ENCODE data around the gene PIP5K1B. TPM values are rescaled to one million over a fixed set of nuclear protein-coding genes. Genes with fewer than 3 reads are reported as not detected.

The PIP5K1B gene
- total and polyA plus RNA-seq, 2 donors (not counting 1 experiment from before 2014, with no cell fraction given), result under 0.01 to 0.03 TPM

DNA sequence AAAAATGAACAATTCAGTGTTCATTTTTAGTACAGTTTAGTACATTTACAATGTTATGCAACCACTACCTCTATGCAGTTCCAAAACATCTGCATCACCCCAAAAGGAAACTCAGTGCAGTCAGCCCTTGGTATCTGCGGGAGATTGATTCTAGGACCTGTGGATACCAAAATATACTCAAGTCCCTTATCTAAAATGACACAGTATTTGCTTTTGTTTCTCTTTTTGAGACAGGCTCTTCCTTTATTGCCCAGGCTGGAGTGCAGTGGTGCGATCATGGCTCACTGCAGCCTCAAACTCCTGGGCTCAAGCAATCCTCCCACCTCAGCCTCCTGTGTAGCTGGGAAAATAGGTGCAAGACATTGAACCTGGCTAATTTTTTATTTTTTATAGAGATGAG is 114.0 kb downstream of the PIP5K1B start:
- Histone ChIP-seq H3K79me2 (ENCODE audit: control insufficient read depth, insufficient read depth, low read length) (no peaks in the 10 kb centered on the region), H2AFZ (ENCODE audit: low read length) (no peak overlapping the region), H3K4me2 (ENCODE audit: extremely low read depth, insufficient read depth, low read length) (no peak overlapping the region), H3K4me1 (ENCODE audit: control insufficient read depth, extremely low read depth, insufficient read depth, low read length) (no peaks in the 10 kb centered on the region), H3K9ac (ENCODE audit: insufficient read depth, low read length) (no peak overlapping the region), H3K27me3 (ENCODE audit: control insufficient read depth, insufficient read depth, low read length) (no peaks in the 10 kb centered on the region), H3K27ac (ENCODE audit: insufficient read depth, low read length) (no peak overlapping the region), H3K4me3 (replicated peaks in 1 of 4; ENCODE audit: control extremely low read depth in 1 of 4, insufficient read depth in 1 of 4, low read depth in 3 of 4, low read length in 4 of 4) (no peak overlapping the region), H3K36me3 (ENCODE audit: control insufficient read depth, insufficient read depth, low read length) (no peaks in the 10 kb centered on the region), H3K9me3 (ENCODE audit: control insufficient read depth, insufficient read depth, low read depth, low read length) (no peaks in the 10 kb centered on the region), H4K20me1 (ENCODE audit: control insufficient read depth, extremely low read depth, insufficient read depth, low read length) (no peaks in the 10 kb centered on the region)
- DNase-seq (ENCODE audit: low read depth in 2 of 2), result no peak
- TF ChIP-seq, protein P1, sequence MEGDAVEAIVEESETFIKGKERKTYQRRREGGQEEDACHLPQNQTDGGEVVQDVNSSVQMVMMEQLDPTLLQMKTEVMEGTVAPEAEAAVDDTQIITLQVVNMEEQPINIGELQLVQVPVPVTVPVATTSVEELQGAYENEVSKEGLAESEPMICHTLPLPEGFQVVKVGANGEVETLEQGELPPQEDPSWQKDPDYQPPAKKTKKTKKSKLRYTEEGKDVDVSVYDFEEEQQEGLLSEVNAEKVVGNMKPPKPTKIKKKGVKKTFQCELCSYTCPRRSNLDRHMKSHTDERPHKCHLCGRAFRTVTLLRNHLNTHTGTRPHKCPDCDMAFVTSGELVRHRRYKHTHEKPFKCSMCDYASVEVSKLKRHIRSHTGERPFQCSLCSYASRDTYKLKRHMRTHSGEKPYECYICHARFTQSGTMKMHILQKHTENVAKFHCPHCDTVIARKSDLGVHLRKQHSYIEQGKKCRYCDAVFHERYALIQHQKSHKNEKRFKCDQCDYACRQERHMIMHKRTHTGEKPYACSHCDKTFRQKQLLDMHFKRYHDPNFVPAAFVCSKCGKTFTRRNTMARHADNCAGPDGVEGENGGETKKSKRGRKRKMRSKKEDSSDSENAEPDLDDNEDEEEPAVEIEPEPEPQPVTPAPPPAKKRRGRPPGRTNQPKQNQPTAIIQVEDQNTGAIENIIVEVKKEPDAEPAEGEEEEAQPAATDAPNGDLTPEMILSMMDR (conservative IDR thresholded peaks at IDR 0.05 in 1 of 2, IDR thresholded peaks at IDR 0.05 in 1 of 2; ENCODE audit: low read depth in 1 of 2, low read length in 2 of 2), result no peak
- TF ChIP-seq EZH2 (IDR thresholded peaks at IDR 0.05; ENCODE audit: low read length, missing control alignments), result no peak

DNA sequence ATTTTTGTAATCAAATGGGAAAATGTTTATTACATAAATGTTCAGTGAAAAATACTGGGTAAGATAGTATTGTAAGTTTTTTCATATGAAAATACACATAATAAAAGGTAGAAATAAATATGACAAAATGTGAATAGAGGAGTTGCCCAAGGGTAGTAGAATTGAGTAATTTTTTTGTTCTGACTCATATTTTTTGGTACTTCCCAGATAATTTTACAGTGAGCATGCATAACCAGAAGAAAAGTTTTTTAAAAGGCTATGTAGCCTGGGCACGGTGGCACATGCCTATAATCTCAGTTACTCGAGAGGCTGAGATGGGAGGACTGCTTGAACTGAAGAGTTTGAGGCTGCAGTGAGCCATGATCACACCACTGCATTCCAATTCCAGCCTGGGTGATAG is 116.9 kb downstream of the PIP5K1B start:
- H3K4me2 ChIP-seq (ENCODE audit: extremely low read depth, insufficient read depth, low read length), result no peak overlapping the region
- TF ChIP-seq EZH2 (IDR thresholded peaks at IDR 0.05; ENCODE audit: low read length, missing control alignments), result no peak
- TF ChIP-seq, protein P1 (conservative IDR thresholded peaks at IDR 0.05 in 1 of 2, IDR thresholded peaks at IDR 0.05 in 1 of 2; ENCODE audit: low read depth in 1 of 2, low read length in 2 of 2), result no peak
- H3K9me3 ChIP-seq (ENCODE audit: control insufficient read depth, insufficient read depth, low read depth, low read length), result no peaks in the 10 kb centered on the region
- H3K27ac ChIP-seq (ENCODE audit: insufficient read depth, low read length), result no peak overlapping the region
- H3K79me2 ChIP-seq (ENCODE audit: control insufficient read depth, insufficient read depth, low read length), result no peaks in the 10 kb centered on the region
- H3K9ac ChIP-seq (ENCODE audit: insufficient read depth, low read length), result no peak overlapping the region
- H4K20me1 ChIP-seq (ENCODE audit: control insufficient read depth, extremely low read depth, insufficient read depth, low read length), result no peaks in the 10 kb centered on the region
- H2AFZ ChIP-seq (ENCODE audit: low read length), result no peak overlapping the region
- no peaks in the 10 kb centered on the region for H3K4me1 ChIP-seq (ENCODE audit: control insufficient read depth, extremely low read depth, insufficient read depth, low read length)
- H3K27me3 ChIP-seq (ENCODE audit: control insufficient read depth, insufficient read depth, low read length), result no peaks in the 10 kb centered on the region
- H3K36me3 ChIP-seq (ENCODE audit: control insufficient read depth, insufficient read depth, low read length), result no peaks in the 10 kb centered on the region
- no peak overlapping the region for H3K4me3 ChIP-seq (replicated peaks in 1 of 4; ENCODE audit: control extremely low read depth in 1 of 4, insufficient read depth in 1 of 4, low read depth in 3 of 4, low read length in 4 of 4)
- DNase-seq (ENCODE audit: low read depth in 2 of 2), result no peak

DNA sequence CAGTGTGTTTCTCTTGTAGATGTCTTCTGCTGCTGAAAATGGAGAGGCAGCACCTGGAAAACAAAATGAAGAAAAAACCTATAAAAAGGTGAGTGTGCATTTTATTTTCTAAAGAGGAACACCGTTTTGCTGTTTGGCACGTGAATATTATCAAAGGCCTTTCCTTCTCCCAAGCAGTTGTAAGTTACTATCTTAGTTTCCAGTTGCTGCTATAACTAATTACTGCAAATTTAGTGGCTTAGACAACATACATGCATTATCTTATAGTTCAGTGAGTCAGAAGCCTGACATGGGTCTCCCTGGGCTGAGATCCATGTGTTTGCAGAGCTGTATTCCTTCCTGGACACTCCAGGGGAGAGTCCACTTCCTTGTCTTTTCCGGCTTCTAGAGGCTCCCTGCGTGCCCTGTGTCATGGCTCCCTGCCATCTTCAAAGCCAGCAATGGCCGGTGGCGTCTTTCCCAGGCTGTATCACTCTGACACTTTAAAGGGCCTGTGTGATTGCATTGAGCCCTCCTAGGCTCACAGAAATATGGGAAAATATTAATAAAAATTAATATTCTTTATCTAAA is 117.6 kb downstream of the PIP5K1B start:
- Histone ChIP-seq H3K79me2 (ENCODE audit: control insufficient read depth, insufficient read depth, low read length) (no peaks in the 10 kb centered on the region), H3K9me3 (ENCODE audit: control insufficient read depth, insufficient read depth, low read depth, low read length) (no peaks in the 10 kb centered on the region), H3K4me3 (replicated peaks in 1 of 4; ENCODE audit: control extremely low read depth in 1 of 4, insufficient read depth in 1 of 4, low read depth in 3 of 4, low read length in 4 of 4) (no peak overlapping the region), H3K9ac (ENCODE audit: insufficient read depth, low read length) (no peak overlapping the region), H2AFZ (ENCODE audit: low read length) (no peak overlapping the region), H3K4me1 (ENCODE audit: control insufficient read depth, extremely low read depth, insufficient read depth, low read length) (no peaks in the 10 kb centered on the region), H3K27ac (ENCODE audit: insufficient read depth, low read length) (no peak overlapping the region), H3K4me2 (ENCODE audit: extremely low read depth, insufficient read depth, low read length) (no peak overlapping the region), H3K36me3 (ENCODE audit: control insufficient read depth, insufficient read depth, low read length) (no peaks in the 10 kb centered on the region), H4K20me1 (ENCODE audit: control insufficient read depth, extremely low read depth, insufficient read depth, low read length) (no peaks in the 10 kb centered on the region), H3K27me3 (ENCODE audit: control insufficient read depth, insufficient read depth, low read length) (no peaks in the 10 kb centered on the region)
- TF ChIP-seq, protein P1 (conservative IDR thresholded peaks at IDR 0.05 in 1 of 2, IDR thresholded peaks at IDR 0.05 in 1 of 2; ENCODE audit: low read depth in 1 of 2, low read length in 2 of 2), result no peak
- no peak for TF ChIP-seq EZH2 (IDR thresholded peaks at IDR 0.05; ENCODE audit: low read length, missing control alignments)
- no peak for DNase-seq (ENCODE audit: low read depth in 2 of 2)

Data from fibroblast of lung (primary cell).